GM21723 (cell line): ENCODE measurements around the gene PLPPR2.
"Not testable (repeated sequence)": the region's sequence is repeated elsewhere in the genome, so short reads cannot be mapped to it uniquely, and the experiment has no call there.

Source experiments
- ATAC-seq: cut with Tn5 transposase; IDR thresholded peaks from one replicate; pipeline ENCODE4 v1.9.1; 2021; ENCODE audit warnings: mild to moderate bottlenecking, moderate library complexity; ENCODE audit not compliant: unreplicated experiment

PLPPR2 gene

DNA sequence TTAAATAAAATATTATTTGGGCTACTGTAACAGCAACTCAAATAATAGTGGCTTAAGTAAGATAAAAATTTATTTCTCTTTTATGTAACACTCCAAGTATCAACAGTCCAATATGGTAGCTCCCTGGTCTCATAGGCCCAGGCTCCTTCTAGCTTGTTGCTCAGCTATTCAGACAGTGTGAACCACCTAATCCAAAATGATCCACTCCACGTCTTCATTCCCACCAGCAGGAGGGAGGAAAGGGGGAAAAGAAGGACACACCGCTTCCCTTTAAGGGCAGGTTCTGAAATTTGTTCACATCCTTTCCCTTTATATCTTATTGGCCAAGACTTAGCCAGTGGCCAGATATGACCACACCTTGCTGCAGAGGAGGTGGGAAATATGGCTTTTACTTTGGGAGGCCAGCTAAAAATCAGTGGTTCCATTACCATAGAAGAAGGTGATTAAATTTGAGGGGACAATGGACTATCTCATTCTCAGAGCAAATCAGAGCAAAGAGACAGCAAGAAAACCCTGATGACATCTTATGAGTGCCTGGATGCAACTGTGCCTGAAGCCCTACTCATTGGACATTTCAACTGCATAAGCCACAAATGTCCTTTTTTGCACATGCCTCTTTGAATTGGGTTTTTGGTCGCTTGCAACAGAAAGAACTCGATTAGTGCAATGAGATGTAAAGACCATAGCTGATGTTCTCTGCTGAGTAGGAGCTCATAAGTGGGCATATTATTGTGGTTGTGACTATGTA, 35.9 kb downstream of the PLPPR2 start:
- ATAC-seq = no peak

DNA sequence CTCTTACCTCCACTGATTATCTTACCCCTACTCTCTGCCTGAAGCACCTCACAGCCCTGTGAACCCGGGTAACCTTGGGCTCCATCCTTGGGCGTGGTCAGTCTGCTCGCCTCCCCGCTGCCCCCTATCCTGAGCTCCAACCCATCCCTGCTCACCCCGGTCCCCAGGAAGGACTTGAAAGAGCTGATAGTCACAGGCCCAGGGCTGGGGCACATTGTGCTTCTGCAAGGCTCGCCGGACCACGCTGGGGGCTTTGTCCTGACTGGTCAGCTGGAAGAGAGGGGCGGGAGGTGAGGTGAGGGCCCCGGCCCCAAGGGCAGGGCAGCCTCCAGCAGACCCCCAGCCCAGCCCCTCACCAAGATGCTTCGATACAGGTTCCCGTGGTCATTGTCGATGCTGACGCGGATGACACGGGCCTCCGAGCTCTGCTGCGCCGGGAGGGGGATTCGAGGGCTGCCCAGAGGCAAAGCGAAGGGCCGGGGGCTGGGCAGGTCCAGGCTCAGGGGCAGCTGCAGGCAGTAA, 41.9 kb downstream of the PLPPR2 start:
- no peak for ATAC-seq

DNA sequence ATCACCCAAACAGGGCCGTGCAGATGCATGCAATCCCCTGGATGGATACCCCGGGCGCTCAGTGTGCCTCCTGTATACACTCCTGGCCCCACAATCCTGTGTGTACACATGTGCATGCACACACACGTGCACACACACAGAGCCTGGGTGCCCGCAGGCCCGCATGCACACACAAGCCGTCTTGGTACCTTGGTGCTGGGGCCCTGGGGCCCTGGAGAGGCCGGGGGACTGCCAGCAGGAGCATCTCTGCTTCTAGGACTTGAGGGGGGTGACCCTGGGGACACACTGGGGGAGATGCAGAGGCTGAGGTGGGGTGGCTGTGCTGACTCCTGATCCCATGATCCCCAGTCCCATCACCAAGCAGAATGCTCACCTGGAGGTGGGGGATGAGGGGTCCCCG, 44.4 kb downstream of the PLPPR2 start:
- no peak for ATAC-seq

DNA sequence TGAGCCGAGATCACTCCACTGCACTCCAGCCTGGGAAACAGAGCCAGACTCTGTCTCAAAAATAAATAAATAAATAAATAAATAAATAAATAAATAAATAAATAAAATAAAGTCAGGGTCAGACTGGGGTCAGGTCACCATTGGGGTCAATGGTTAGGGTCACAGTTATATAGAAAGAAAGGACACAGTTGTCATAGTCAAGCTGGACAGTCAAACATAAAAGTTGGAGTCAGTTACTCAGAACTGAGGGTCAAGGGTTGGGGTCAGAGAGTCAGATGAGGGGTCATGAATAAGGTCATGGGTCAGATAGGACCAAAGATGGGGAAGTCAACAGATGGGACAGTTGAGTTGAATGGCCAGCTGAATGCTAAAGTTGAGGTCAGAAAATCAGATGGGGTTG, 45.6 kb downstream of the PLPPR2 start:
- no peak for ATAC-seq

DNA sequence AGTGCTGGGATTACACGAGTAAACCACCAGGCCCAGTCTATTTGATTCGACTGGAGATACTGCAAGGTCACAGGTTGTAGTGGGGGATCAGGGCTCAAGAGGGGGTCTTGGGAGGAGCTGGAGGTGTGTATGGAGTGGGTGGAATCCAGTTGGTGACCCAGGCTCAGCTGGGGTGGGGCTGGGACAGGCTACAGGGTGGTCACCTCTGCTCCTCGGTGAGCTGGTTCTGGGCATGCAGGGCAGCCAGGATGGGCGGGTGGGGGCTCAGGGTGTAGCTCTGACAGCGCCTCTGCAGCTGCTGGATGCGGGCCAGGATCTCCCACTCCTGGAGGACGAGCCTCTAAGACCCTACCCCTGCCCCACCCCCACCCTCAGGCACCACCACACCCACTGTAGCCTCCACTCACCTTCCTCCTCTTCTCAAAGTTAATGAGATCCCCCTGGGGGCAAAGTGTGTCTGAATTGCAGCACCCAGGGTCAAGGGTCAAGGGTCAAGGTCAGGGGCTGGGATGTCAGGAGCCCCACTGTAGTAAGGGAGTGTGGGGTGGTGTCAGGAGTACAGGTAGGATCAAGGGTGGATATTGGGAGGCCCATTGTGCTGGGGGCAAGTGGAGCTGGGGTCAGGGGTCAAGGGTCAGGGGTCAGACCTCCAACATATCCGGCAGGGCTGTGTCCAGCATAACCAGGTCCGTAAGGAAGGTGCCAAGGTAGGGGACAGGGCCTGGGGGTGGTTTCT, 46.7 kb downstream of the PLPPR2 start:
- no peak for ATAC-seq

DNA sequence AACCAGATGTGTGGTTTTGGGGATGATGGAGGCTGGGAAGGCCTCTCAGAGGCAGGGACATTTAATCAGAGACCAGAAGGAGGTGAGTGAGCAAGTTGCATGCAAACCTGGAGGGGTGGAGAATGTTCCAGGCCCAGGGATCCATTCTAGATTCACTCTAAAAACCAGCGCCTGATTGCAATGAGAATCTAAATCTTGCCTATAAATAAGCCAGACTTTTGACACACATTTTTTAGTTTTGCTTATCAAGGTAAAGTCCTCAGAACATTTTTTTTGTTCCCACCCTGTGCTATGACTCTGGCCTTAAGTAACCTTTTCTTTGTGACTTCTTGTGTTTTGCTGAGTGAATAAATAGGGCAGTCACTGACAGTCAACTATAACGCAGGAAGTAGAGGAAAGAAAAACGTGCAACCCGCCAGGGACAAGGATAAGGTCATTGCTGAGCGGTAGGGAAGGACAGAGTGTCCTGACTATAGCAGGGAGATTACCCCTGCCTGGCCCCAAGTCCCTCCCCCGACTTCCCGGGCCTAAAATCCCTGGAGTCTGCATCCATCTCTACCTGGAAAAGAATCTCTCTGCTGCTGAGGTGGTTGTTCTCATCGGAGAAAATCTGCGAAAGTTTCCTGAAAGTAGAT, 49.5 kb downstream of the PLPPR2 start:
- ATAC-seq = no peak

DNA sequence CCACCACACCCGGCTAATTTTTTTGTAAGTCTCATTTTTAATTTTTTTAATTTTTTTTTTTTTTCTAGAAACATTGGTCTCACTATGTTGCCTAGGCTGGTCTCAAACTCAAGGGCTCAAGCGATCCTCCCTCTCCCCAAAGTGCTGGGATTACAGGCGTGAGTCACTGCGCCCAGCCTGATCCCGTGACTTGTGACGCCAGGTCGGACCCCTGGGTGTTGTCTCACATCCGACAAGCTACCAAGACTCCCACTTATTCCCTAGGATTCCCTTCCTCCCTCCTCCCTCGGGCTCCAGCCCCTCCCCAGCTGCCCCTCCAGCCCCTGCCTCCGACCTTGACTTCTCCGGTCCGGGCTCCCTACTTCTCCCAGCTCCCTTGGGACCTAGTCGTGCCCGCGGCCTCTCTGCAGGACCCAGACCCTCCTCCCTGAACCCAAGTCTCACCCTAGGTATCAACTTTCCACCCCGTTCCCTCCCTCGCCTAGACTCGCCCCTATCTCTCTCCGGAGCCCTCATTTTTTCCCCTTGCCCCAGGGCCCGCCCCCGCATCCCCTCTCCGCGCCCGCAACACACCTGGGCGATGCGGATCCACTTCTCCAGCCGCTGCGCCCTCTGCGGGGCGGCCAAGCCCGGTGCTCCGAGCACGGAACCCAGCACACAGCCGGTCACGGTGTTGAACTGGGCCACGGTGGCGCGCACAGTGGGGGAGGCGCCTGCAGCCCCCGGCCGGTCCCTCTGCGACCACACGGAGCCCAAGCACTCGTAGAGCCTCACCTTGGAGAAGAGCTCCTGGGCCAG, 50.8 kb downstream of the PLPPR2 start:
- no peak for ATAC-seq

DNA sequence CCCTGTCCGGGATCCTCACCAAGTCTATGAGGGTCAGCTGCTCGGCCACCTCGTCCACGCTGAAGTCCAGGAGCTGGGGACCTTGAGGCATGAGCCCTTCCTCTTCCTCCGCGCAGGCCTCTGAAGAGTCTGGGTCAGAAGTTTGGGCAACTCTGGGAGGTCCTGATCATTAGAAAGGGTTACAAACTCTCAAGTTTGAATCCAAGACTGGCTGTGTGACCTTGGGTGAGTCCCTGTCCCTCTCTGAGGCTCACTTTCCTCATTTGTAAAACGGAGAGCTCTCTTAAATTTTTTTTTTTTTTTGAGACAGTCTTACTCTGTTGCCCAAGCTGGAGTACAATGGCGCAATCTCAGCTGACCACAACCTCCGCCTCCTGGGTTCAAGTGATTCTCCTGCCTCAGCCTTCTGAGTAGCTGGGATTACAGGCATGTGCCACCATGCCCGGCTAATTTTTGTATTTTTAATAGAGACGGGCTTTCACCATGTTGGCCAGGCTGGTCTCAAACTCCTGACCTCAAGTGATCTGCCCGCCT, 51.5 kb downstream of the PLPPR2 start:
- ATAC-seq = not testable (repeated sequence)

DNA sequence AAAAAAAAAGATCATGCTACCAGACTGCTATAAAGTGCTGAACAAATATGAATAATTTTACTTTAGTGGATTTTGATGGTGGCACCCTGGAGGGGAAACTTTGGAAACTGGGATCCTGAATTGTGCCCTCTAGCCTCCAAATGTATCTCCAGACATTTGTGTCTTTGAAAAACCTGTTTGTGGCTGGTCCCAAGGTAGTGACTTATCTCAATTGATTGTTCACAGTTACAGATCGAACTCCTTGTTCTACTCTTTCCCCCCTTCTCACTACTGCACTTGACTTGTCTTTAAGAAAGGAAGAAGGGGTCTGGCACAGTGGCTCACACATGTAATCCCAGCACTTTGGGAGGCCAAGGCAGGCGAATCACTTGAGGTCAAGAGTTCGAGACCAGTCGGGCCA, 53.4 kb downstream of the PLPPR2 start:
- ATAC-seq = no peak

DNA sequence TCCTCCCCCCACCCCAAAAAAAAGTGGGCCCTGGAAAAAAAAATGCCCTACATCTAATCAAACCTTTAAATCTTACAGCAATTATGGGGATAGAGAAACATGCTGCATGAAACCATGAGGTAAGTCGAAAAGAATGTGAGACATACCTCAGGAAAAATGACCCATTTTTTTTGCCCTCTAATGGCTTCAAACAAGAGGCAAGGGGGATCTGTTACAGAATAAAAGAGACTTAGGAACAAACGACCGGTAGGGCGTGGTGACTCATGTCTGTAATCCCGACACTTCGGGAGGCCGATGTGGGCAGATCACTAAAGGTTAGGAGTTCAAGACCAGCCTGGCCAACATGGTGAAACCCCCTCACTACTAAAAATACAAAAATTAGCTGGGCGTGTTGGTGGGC, 55.5 kb downstream of the PLPPR2 start:
- ATAC-seq = no peak

DNA sequence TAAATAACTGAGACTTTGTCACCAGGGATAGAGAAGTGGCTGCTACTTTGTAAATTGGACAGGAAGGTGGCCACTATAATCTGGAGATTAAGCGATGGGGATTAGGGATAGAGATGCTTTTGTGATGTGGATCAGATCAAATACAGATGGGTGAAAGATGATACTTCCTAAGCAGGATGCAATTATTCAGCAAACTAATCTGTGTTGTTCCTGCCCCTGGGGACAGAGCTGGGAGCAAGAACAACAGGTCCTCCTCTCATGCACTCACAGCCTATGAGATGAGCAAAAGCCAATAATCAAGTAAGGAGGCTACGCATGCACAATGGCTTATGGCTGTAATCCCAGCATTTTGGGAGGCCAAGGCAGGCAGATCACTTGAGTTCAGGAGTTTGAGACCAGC, 59.3 kb downstream of the PLPPR2 start:
- no peak for ATAC-seq
